GM12878 (cell line): ENCODE results near the gene MEP1A. TPM values are rescaled to one million over a fixed set of nuclear protein-coding genes. Genes with fewer than 3 reads are reported as not detected.

Experiments used
- ATAC-seq: fragments of 200-7000 bp; cut with Tn5 transposase; 3 replicates; pipeline ENCODE4 v1.9.1; 2020; ENCODE audit warnings: mild to moderate bottlenecking, moderate library complexity
- BruUV-seq: library from RNA; stranded (reverse); fragments of 400-500 nt; replicated peaks from 2 replicates; lab custom pipeline; 2021; lab: Mats Ljungman, UMichigan
- CTCF ChIA-PET: fragments of 300-600 bp; sonication (Branson Sonifier 250); formaldehyde crosslinking; extraction: SDS; loops from one replicate; lab custom pipeline; 2021; ENCODE audit warnings: inconsistent platforms; lab: Yijun Ruan, JAX
- POLR2A ChIA-PET: fragments of 350-600 bp; formaldehyde crosslinking; extraction: SDS; loops from one replicate; lab custom pipeline; 2021; ENCODE audit warnings: inconsistent platforms; lab: Charles Lee
- RAD21 ChIA-PET: fragments of 300-600 bp; sonication (Branson Sonifier 250); formaldehyde crosslinking; loops from one replicate; lab custom pipeline; 2023; ENCODE audit warnings: antibody characterized with exemption; ENCODE audit not compliant: unreplicated experiment; lab: Charles Lee
- SMC1A ChIA-PET: fragments of 300-600 bp; sonication (Branson Sonifier 250); formaldehyde crosslinking; loops from one replicate; lab custom pipeline; 2023; ENCODE audit not compliant: unreplicated experiment, uncharacterized antibody; lab: Charles Lee
- DNase-seq: peaks from one replicate; pipeline ENCODE4 v3.0.0-alpha.2; 2011; ENCODE audit warnings: low read depth, low spot score
- FAIRE-seq: peaks from 3 replicates; lab custom pipeline; 2011; peaks lifted over from hg19 to GRCh38; lab: Jason Lieb, UNC
- H2AFZ ChIP-seq: 2 replicates; pipeline ENCODE4 v1.6.0; 2011; ENCODE audit warnings: low read depth, low read length, control low read depth; ENCODE audit not compliant: control insufficient read depth
- H3K27ac ChIP-seq: 2 replicates; pipeline ENCODE4 v1.5.1; 2011; ENCODE audit warnings: control low read depth; ENCODE audit not compliant: control insufficient read depth, insufficient read depth
- H3K27me3 ChIP-seq, 2 experiments: replicated peaks in 1 of 2; 2 replicates each; pipeline versions ENCODE4 v1.6.0 to v1.6.1; 2011; ENCODE audit warnings: low read length in 1 of 2; ENCODE audit not compliant: control insufficient read depth in 2 of 2, insufficient read depth in 2 of 2
- H3K36me3 ChIP-seq, 2 experiments: 2 replicates each; pipeline ENCODE4 v1.5.1; 2011; ENCODE audit warnings: low read length in 1 of 2; ENCODE audit not compliant: control insufficient read depth in 2 of 2, insufficient read depth in 2 of 2
- H3K4me1 ChIP-seq: 2 replicates; pipeline ENCODE4 v1.6.1; 2011; ENCODE audit warnings: mild to moderate bottlenecking, low read length, moderate library complexity, mixed read lengths; ENCODE audit not compliant: control insufficient read depth, insufficient read depth
- H3K4me2 ChIP-seq: 2 replicates; pipeline ENCODE4 v1.6.0; 2011; ENCODE audit warnings: control low read depth; ENCODE audit not compliant: control insufficient read depth, insufficient read depth
- H3K4me3 ChIP-seq: fragments of 200-600 bp; sonication (generic); 2 replicates; pipeline ENCODE4 v1.5.1; 2016
- H3K79me2 ChIP-seq: 2 replicates; pipeline ENCODE4 v1.6.0; 2011; ENCODE audit warnings: low read length; ENCODE audit not compliant: control insufficient read depth, insufficient read depth
- H3K9ac ChIP-seq: 2 replicates; pipeline ENCODE4 v1.8.0; 2011; ENCODE audit warnings: low read length, control low read depth, mixed read lengths; ENCODE audit not compliant: control insufficient read depth, insufficient read depth
- H3K9me3 ChIP-seq: replicated peaks from 3 replicates; pipeline ENCODE4 v1.5.1; 2011; ENCODE audit warnings: mild to moderate bottlenecking, low read length; ENCODE audit not compliant: control insufficient read depth, insufficient read depth
- H4K20me1 ChIP-seq: 2 replicates; pipeline ENCODE4 v1.6.0; 2011; ENCODE audit not compliant: control insufficient read depth, insufficient read depth
- ASH2L ChIP-seq: fragments of 300-600, 200-600 bp; sonication (generic); IDR thresholded peaks from 2 replicates; pipeline ENCODE4 v1.6.1; 2017; ENCODE audit warnings: low read depth, mild to moderate bottlenecking, borderline replicate concordance
- CBX3 ChIP-seq: fragments of 200-600 bp; sonication (generic); IDR thresholded peaks from 2 replicates; pipeline ENCODE4 v1.6.1; 2016; ENCODE audit warnings: low read depth, borderline replicate concordance
- CBX5 ChIP-seq: sonication (generic); IDR thresholded peaks from 2 replicates; pipeline ENCODE4 v1.6.1; 2016; ENCODE audit warnings: low read depth, moderate library complexity, mild to moderate bottlenecking, inconsistent platforms
- EGR1 ChIP-seq, 2 experiments: IDR thresholded peaks; 1 replicate in 1 of 2; 2 replicates in 1 of 2; pipeline ENCODE4 v1.6.1; 2011 to 2012; ENCODE audit warnings: low read depth in 2 of 2, low read length in 2 of 2, borderline replicate concordance in 1 of 2, mild to moderate bottlenecking in 1 of 2, moderate library complexity in 1 of 2
- GATAD2B ChIP-seq: fragments of 450-650 bp; conservative IDR thresholded peaks from 2 replicates; pipeline ENCODE4 v1.6.1; 2017; ENCODE audit warnings: low read depth, mild to moderate bottlenecking, moderate library complexity
- HDAC2 ChIP-seq: fragments of 200-600 bp; sonication (generic); IDR thresholded peaks from 2 replicates; pipeline ENCODE4 v1.6.1; 2017
- MEF2A ChIP-seq: IDR thresholded peaks from 2 replicates; pipeline ENCODE4 v1.6.1; 2011; ENCODE audit warnings: low read depth, mild to moderate bottlenecking, low read length, moderate library complexity; ENCODE audit not compliant: insufficient read depth
- NFYA ChIP-seq: IDR thresholded peaks from 2 replicates; pipeline ENCODE4 v1.6.1; 2011; ENCODE audit warnings: low read depth, mild to moderate bottlenecking, low read length, improper control_type of control experiment, borderline replicate concordance
- RFX5 ChIP-seq: IDR thresholded peaks from 2 replicates; pipeline ENCODE4 v1.6.1; 2011; ENCODE audit warnings: low read depth, low read length, improper control_type of control experiment
- SIX5 ChIP-seq: IDR thresholded peaks from 2 replicates; pipeline ENCODE4 v1.6.1; 2011; ENCODE audit warnings: mild to moderate bottlenecking, low read depth, low read length, moderate library complexity; ENCODE audit not compliant: severe bottlenecking
- SMARCA5 ChIP-seq: fragments of 450-650 bp; IDR thresholded peaks from 2 replicates; pipeline ENCODE4 v1.6.1; 2017; ENCODE audit warnings: mild to moderate bottlenecking
- SUPT20H ChIP-seq: IDR thresholded peaks from 2 replicates; pipeline ENCODE4 v1.6.1; 2011; ENCODE audit warnings: low read depth, mild to moderate bottlenecking, low read length, moderate library complexity, borderline replicate concordance; ENCODE audit not compliant: control insufficient read depth
- TARDBP ChIP-seq: IDR thresholded peaks from 2 replicates; pipeline ENCODE4 v1.6.1; 2016; ENCODE audit warnings: borderline replicate concordance
- TCF7 ChIP-seq: IDR thresholded peaks from 2 replicates; pipeline ENCODE4 v1.6.1; 2014; ENCODE audit warnings: antibody characterized with exemption, borderline replicate concordance
- WGBS: methylation state at CpG from one replicate; pipeline ENCODE4 v1.1.6; 2016; ENCODE audit warnings: low lambda C conversion rate; ENCODE audit not compliant: insufficient replicate concordance, insufficient coverage; ENCODE audit errors: missing lambda C conversion rate; 5-methylcytosine and 5-hydroxymethylcytosine counted together
- in situ Hi-C: fragments of 300-500 bp; cut with MboI; formaldehyde crosslinking; loops from 9 replicates; pipeline ENCODE4 v1.14.3; 2018; ENCODE audit warnings: mixed read lengths
- intact Hi-C: fragments of 100-400 bp; cut with micrococcal nuclease; formaldehyde crosslinking; loops from one replicate; pipeline ENCODE4 v1.14.2; 2022; ENCODE audit not compliant: unreplicated experiment
- polyA plus RNA-seq, 11 experiments: library from polyadenylated mRNA; depleted of rRNA in 4 of 11; unstranded in 6 of 11; stranded (reverse) in 5 of 11; fragments of >200 nt; fragmentation: Nextera tagmentation in 4 of 11; fragmentation: Illumina TruSeq in 1 of 11; extraction: Ambion mirVana in 4 of 11; extraction: Trizol in 1 of 11; gene quantifications; 1 replicate in 1 of 11; 2 replicates in 10 of 11; pipeline versions ENCODE4 v1.2.1 to v1.2.3, GENCODE V29; 2011 to 2016; ENCODE audit warnings: inconsistent platforms in 2 of 11, missing spikeins in 2 of 11, low read depth in 1 of 11
- total RNA-seq, 4 experiments: library from RNA; depleted of rRNA in 3 of 4; stranded (reverse); fragments of >200 nt in 3 of 4; fragmentation: Illumina TruSeq in 1 of 4; extraction: Trizol in 1 of 4; gene quantifications; 2 replicates each; pipeline versions ENCODE4 v1.2.1 to v1.2.3, GENCODE V29; 2013 to 2021
- TF ChIP-seq, protein P1 (sequence below): fragments of 450-650 bp; IDR thresholded peaks from 2 replicates; pipeline ENCODE4 v1.6.1; 2017; ENCODE audit warnings: antibody characterized with exemption, mild to moderate bottlenecking, moderate library complexity
- TF ChIP-seq, protein P2 (sequence below): fragments of 450-650 bp; IDR thresholded peaks from 2 replicates; pipeline ENCODE4 v1.6.1; 2017; ENCODE audit warnings: mild to moderate bottlenecking, moderate library complexity

The MEP1A gene
- total and polyA plus RNA-seq, 10 of the 15 experiments (the other 5 are each of a cell fraction or from before 2014, with no cell fraction given): not detected

DNA sequence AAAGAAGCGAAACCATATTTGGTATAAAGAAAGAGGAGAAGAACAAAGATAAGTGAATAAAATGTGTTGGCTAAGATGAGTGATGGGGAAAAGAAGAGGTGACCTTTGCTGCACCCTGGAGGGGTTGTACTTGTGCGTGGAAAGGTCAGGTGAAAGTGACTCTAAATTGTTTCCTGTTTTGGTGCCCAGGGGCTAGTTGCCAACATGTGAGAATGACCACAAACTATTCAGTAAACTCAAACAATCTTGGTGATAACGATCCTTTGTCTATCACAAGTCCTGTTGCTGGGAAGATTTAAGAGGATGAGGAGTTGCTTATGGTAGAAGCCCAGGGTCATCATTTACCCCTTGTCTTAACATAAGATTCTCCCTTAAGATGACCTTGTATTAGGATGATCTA lies 70.6 kb downstream of the MEP1A start:
- 22% methylated on average over 3 of the region's 3 CpGs for WGBS
- H3K27ac ChIP-seq: no peak overlapping the region
- ChIA-PET CTCF (interaction anchor here (0.6 to 1.1 kb wide), 3 partner anchors 97 to 1676 kb away, joined by 3 read pairs; no protein-coding TSS in a partner anchor), SMC1A (no interaction called here)
- no peak for FAIRE-seq
- TF ChIP-seq, protein P1, sequence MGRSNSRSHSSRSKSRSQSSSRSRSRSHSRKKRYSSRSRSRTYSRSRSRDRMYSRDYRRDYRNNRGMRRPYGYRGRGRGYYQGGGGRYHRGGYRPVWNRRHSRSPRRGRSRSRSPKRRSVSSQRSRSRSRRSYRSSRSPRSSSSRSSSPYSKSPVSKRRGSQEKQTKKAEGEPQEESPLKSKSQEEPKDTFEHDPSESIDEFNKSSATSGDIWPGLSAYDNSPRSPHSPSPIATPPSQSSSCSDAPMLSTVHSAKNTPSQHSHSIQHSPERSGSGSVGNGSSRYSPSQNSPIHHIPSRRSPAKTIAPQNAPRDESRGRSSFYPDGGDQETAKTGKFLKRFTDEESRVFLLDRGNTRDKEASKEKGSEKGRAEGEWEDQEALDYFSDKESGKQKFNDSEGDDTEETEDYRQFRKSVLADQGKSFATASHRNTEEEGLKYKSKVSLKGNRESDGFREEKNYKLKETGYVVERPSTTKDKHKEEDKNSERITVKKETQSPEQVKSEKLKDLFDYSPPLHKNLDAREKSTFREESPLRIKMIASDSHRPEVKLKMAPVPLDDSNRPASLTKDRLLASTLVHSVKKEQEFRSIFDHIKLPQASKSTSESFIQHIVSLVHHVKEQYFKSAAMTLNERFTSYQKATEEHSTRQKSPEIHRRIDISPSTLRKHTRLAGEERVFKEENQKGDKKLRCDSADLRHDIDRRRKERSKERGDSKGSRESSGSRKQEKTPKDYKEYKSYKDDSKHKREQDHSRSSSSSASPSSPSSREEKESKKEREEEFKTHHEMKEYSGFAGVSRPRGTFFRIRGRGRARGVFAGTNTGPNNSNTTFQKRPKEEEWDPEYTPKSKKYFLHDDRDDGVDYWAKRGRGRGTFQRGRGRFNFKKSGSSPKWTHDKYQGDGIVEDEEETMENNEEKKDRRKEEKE: no peak
- TF ChIP-seq SUPT20H (no peak), GATAD2B (no peak), MEF2A (no peak), SMARCA5 (no peak), CBX5 (no peak), NFYA (no peak), TCF7 (no peak), TARDBP (no peak), RFX5 (no peak), HDAC2 (no peak), EGR1 (IDR thresholded peaks at IDR 0.05; ENCODE audit: borderline replicate concordance in 1 of 2, low read depth in 2 of 2, low read length in 2 of 2) (no peak), CBX3 (no peak), ASH2L (no peak), SIX5 (no peak)
- TF ChIP-seq, protein P2, sequence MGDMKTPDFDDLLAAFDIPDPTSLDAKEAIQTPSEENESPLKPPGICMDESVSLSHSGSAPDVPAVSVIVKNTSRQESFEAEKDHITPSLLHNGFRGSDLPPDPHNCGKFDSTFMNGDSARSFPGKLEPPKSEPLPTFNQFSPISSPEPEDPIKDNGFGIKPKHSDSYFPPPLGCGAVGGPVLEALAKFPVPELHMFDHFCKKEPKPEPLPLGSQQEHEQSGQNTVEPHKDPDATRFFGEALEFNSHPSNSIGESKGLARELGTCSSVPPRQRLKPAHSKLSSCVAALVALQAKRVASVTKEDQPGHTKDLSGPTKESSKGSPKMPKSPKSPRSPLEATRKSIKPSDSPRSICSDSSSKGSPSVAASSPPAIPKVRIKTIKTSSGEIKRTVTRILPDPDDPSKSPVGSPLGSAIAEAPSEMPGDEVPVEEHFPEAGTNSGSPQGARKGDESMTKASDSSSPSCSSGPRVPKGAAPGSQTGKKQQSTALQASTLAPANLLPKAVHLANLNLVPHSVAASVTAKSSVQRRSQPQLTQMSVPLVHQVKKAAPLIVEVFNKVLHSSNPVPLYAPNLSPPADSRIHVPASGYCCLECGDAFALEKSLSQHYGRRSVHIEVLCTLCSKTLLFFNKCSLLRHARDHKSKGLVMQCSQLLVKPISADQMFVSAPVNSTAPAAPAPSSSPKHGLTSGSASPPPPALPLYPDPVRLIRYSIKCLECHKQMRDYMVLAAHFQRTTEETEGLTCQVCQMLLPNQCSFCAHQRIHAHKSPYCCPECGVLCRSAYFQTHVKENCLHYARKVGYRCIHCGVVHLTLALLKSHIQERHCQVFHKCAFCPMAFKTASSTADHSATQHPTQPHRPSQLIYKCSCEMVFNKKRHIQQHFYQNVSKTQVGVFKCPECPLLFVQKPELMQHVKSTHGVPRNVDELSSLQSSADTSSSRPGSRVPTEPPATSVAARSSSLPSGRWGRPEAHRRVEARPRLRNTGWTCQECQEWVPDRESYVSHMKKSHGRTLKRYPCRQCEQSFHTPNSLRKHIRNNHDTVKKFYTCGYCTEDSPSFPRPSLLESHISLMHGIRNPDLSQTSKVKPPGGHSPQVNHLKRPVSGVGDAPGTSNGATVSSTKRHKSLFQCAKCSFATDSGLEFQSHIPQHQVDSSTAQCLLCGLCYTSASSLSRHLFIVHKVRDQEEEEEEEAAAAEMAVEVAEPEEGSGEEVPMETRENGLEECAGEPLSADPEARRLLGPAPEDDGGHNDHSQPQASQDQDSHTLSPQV: no peak
- TF ChIP-seq, all 136 proteins: peak for 0
- POLR2A ChIA-PET: no interaction called here
- Histone ChIP-seq H3K9me3 (no peaks in the 10 kb centered on the region), H3K4me2 (no peak overlapping the region), H3K36me3 (no peaks in the 10 kb centered on the region), H4K20me1 (no peaks in the 10 kb centered on the region), H3K9ac (no peak overlapping the region), H3K4me3 (no peak overlapping the region), H2AFZ (no peak overlapping the region), H3K27me3 (no peaks in the 10 kb centered on the region; a peak in 1 of 4 replicates), H3K4me1 (no peaks in the 10 kb centered on the region), H3K79me2 (no peaks in the 10 kb centered on the region)
- intact Hi-C loops: no loop called here
- RAD21 ChIA-PET: no interaction called here
- no TSS peak for BruUV-seq
- ATAC-seq (no peak), DNase-seq (no peak)
- in situ Hi-C loops: no loop called here
